NCI-H1092 (cell line): ENCODE measurements around the gene POU2AF1.

ENCODE experiments used
- DNase-seq: peaks from one replicate; lab custom pipeline; 2025; lab: John Stamatoyannopoulos, UW

Gene POU2AF1

GRCh38 chr11:111378861-111379601 lies at the start of gene POU2AF1:
TSS of gene POU2AF1 (minus strand) at chr11:111379275. CDS start at chr11:111379177, 98 bp downstream.
- no peak for DNase-seq

- DNase-seq, result no peak
These were observed 49.2 kb upstream of the POU2AF1 start for GRCh38 chr11:111428113-111428876.

- DNase-seq, result peak; percentile 60
These were observed 48.4 kb upstream of the POU2AF1 start for GRCh38 chr11:111427471-111427912.

- no peak for DNase-seq
These were observed 47.5 kb upstream of the POU2AF1 start for GRCh38 chr11:111426617-111427016.

GRCh38 chr11:111423250-111423615 lies 44.2 kb upstream of the POU2AF1 start:
- no peak for DNase-seq

- DNase-seq, result peak; percentile 80
These were observed 43.6 kb upstream of the POU2AF1 start for GRCh38 chr11:111422494-111423249.

GRCh38 chr11:111421251-111421650 lies 42.2 kb upstream of the POU2AF1 start:
- DNase-seq, result no peak

- DNase-seq, result peak; percentile 50
These were observed 40.7 kb upstream of the POU2AF1 start for GRCh38 chr11:111419641-111420327.

GRCh38 chr11:111419181-111419580 lies 40.1 kb upstream of the POU2AF1 start:
- DNase-seq, result no peak

- DNase-seq, result no peak
These were observed 39.3 kb upstream of the POU2AF1 start for GRCh38 chr11:111418436-111418787.

GRCh38 chr11:111417766-111418435 lies 38.8 kb upstream of the POU2AF1 start:
- no peak for DNase-seq

- no peak for DNase-seq
These were observed 38.1 kb upstream of the POU2AF1 start for GRCh38 chr11:111417011-111417765.

- DNase-seq, result no peak
These were observed 37.3 kb upstream of the POU2AF1 start for GRCh38 chr11:111416231-111416960.

GRCh38 chr11:111414936-111415335 lies 35.9 kb upstream of the POU2AF1 start:
- no peak for DNase-seq

- no peak for DNase-seq
These were observed 35.3 kb upstream of the POU2AF1 start for GRCh38 chr11:111414267-111414931.

- no peak for DNase-seq
These were observed 34.8 kb upstream of the POU2AF1 start for GRCh38 chr11:111413849-111414248.

GRCh38 chr11:111412293-111412692 lies 33.2 kb upstream of the POU2AF1 start:
- DNase-seq, result no peak

GRCh38 chr11:111411456-111411855 lies 32.4 kb upstream of the POU2AF1 start:
- DNase-seq, result no peak

- no peak for DNase-seq
These were observed 31.9 kb upstream of the POU2AF1 start for GRCh38 chr11:111410951-111411350.
